GM21381 (cell line): ENCODE data around the gene KCNK13.
A peak's percentile ranks its signal among the peaks of the same experiment; 100 is the strongest.
"Not testable (repeated sequence)": the region's sequence is repeated elsewhere in the genome, so short reads cannot be mapped to it uniquely, and the experiment has no call there.

ENCODE experiments used
- ATAC-seq: cut with Tn5 transposase; IDR thresholded peaks from one replicate; pipeline ENCODE4 v1.9.1; 2021; ENCODE audit warnings: mild to moderate bottlenecking, moderate library complexity; ENCODE audit not compliant: unreplicated experiment

The KCNK13 gene

DNA sequence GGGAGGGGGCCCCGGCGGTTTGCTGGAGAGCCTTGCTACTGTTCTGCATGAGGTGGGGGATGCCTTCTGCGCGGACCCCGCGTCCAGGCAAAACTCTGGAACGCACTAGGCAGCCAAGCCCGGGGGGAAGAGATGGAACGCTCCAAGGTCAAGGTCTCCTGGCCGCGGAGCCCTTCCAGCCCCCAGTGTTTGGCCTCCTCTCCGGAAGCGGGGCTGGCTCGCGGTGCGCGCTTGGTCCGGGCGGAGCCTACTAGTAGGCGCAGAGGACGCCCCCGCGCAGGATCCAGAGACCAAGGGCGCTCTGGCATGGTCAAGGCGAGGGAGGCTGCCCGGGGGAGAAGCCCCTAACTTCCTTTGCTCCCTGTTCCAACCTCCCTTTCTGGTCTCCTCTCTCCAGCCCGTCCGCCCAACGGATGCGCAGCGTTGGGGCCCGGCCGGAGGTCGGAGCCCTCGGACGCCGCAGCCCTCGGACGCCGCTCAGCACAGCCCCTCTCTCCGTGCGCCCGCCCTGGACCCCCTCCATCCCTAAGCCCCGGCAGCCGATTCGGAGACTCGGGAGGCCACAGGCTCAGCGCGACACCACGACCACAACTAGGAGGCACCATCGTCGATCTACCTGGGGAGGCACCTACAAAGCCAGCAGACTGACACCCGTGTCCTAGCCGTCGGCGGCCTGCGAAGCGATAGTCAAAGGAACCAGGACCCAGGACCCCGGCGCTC, 669 bp upstream of the KCNK13 start:
- peak; percentile 21 for ATAC-seq

GRCh38 chr14:90062127-90062794, 467 bp downstream of the KCNK13 start:
- no peak for ATAC-seq

DNA sequence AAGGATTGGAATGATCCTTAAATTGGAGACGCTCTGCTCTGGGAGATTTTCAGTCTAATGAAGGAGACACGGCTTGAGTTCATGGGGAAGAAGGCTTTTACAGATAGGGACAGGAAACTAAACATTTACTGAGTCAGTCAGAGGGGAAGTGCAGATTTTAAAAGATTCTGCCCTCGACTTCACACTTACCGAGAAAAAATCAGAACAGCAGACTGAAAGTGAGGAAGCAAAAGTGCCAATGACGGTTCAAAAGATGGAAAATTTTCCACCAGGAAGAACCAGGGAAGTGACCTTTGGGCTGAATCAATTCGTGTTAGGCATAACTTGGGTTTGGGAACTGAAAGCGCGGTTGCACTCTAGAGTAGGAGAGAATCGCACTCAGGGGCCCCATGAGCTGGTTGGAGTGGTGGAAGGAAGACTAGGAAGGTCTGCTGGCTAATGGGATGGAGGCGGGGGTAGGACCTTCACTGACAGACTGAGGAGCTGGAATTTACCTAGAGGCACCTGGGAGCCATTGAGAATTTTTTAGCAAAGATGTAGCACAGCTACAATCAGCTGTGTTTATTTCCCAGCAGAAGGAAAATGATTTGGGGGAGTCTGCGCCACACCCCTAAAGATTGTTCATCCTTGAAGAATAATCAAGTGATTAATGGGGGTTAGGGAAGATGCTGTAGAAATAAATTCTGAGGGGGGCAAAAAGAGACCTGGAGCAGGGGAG, 1.2 kb downstream of the KCNK13 start:
- ATAC-seq, result no peak

GRCh38 chr14:90072350-90072749, 10.6 kb downstream of the KCNK13 start:
- no peak for ATAC-seq

DNA sequence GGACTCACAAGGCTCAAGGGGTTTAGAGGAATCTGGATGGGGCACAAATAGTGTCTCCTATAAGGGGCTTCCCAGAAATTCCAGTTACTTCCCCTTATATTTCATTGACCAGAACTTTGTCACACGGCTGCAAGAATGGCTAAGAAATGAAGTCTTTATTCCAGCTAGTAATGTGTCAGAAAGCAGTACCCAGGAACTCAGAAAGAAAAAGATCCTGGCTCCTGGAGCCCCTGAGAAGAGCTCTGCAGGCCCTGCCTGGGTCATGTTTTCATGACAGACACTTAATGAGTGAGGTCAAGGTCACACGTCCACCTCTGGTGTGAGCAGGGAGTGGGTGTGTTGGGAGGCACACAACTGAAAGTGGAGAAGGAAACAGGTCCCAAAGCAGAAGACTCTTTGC, 17.8 kb downstream of the KCNK13 start:
- ATAC-seq, result no peak

GRCh38 chr14:90087433-90087832, 25.6 kb downstream of the KCNK13 start:
- no peak for ATAC-seq

DNA sequence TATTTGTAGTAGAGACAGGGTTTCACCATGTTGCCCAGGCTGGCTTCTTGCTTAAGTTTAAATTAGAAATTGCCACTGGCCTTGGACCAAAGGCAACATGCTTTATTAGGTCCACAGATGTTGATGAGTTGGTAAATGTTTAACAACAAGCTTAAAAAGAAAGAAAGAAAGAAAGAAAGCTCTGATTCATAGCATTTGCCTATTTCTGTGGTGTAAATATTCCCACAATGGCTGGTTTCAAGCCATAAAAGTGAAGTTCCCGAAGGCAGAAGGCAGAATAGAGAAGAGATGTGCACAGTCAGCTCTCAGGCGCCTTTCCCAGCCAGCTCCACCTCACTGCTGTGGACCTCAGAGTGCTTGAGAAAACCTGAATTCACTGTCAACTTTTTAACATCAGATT, 26.4 kb downstream of the KCNK13 start:
- no peak for ATAC-seq

DNA sequence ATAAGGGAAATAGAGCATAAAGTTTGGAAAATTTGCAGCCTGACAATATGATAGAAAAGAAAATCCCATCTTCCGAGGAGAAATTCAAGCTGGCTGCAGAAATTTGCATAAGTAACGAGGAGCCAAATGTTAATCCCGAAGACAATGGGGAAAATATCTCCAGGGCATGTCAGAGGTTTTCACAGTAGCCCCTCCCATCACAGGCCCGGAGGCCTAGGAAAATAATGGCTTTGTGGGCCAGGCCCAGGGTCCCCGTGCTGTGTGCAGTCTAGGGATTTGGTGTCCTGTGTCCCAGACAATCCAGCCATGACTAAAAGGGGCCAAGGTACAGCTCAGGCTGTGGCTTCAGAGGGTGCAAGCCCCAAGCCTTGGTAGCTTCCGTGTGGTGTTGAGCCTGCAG, 27.7 kb downstream of the KCNK13 start:
- not testable (repeated sequence) for ATAC-seq

DNA sequence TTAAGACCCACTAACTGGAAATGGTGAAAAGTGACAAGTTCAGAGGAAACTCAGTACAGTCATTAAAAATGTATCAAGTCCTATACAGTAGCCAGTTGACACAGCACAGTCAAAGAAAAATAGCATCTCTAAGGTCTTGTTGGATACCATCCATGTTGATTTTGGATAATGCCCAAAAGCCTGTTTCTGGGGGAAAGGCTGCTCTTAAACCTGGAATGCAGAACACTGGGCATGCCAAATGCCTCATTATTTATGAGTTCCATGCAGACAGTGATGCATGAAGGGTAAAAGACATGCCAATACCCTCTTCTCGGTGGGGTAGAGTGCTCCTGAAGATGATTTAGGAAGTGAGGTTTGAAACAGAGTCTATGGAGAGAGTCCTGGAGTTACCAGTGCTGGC, 29.6 kb downstream of the KCNK13 start:
- ATAC-seq, result no peak

- no peak for ATAC-seq
These were observed 32.3 kb downstream of the KCNK13 start for GRCh38 chr14:90093942-90094595.

GRCh38 chr14:90095096-90095495, 33.3 kb downstream of the KCNK13 start:
- no peak for ATAC-seq

- ATAC-seq, result no peak
These were observed 34.8 kb downstream of the KCNK13 start for GRCh38 chr14:90096566-90096965.

- no peak for ATAC-seq
These were observed 42.0 kb downstream of the KCNK13 start for GRCh38 chr14:90103808-90104207.

- ATAC-seq, result no peak
These were observed 44.0 kb downstream of the KCNK13 start for GRCh38 chr14:90105756-90106155.

DNA sequence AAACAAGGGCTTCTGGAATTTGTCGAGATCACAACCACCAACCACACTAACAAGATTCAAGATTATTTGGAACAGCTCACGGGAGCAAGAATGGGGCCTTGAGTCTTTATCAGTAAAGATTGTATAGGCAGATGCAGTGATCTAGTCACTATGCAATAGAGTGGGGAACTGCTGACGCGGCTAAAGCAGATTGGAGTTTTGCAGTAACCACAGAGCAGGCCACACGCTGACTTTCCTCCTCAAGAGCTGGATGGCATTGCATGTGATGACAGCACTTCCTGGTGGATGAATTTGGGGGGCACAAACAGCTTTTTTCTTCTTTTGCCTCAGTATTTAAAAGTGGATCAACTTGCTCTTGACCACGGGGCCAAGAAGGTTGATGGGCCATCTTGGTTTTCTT, 46.0 kb downstream of the KCNK13 start:
- ATAC-seq, result no peak

DNA sequence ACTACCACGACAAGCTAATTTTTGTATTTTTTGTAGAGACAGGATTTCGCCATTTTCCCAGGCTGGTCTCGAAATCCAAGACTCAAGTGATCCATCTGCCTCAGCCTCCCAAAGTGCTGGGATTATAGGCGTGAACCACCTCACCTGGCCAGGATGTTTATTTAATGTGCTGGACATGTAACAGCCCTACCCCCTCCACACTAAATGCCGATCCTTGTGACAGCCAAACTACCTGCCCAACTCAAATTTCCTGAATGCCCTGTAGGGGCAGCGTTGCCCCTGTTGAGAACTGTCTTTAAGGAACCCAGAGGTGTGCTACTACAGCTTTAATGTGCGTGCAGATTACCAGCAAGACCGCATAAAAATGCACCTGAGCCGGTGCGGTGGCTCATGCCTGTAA, 48.1 kb downstream of the KCNK13 start:
- ATAC-seq, result no peak

DNA sequence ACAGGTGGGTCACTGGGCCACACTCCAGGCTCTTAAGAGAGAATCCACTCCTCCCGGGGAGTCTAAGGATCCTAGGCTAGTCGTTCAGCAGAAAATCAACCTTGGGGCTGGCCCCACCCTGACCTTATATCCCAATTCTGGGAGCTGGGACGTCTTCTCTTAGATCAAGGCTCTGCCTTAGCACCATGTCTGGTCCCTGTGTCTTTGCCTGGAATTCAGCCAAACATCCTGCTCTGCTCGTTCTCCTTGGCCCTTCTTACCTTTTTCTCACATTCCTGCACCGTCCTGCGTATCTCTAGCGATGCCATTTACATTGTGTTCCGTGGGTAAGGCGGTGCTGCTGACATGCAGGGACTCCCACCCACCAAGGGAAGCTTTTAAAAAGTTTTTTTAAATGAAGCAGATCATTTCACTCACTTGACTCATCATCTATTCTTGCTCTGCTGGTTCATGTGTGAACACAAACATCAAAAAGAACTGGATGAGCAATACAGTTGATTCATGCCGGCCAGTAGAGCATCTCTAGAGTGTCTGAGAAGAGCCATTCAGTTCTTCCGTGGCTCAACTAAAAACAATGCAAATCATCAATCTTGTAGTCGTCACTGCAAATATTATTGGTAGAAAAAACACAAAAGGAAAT, 50.2 kb downstream of the KCNK13 start:
- ATAC-seq, result no peak

GRCh38 chr14:90114554-90114953, 52.8 kb downstream of the KCNK13 start:
- no peak for ATAC-seq

- ATAC-seq, result no peak
These were observed 54.0 kb downstream of the KCNK13 start for GRCh38 chr14:90115780-90116179.

DNA sequence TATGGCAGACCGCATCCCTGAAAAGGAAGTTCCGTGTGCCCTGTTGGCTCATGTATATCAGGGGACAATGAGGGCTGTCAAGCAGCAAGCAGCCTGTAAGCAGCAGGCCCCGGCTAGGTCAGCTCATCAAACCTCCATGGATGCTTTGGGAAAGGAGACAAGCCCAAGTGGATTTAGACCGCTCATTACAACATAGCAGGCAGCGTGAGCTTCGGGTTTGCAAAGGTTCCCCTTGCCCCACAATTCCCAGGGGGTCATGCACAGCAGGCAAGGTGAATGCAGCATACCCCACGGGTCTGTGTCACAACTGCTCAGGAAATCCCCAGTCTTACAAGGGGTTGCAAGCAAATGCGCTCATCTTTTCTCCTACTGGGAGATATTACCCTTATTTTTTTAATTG, 54.6 kb downstream of the KCNK13 start:
- no peak for ATAC-seq

DNA sequence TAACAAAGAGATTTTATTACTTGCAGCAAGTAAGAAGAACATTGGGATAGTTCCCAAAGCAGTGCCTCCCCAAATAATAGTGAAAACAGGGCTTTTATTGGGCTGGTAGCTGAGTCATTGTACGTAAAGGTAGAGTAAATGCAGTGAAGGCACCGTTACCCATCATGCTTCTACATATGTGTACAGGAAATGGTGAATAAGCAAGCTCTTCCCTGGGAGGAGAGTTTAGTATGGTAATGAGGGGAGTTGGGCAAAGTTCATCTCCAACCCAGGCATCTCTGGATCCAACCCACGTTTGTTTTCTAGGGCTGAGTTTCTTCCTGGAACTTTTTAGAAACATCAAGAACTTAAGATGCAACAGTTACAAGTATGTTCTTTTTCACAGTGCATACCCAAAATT, 56.2 kb downstream of the KCNK13 start:
- no peak for ATAC-seq
